Lung (tissue), 16 donors: ENCODE data around the gene FOXI3. TPM values are rescaled to one million over a fixed set of nuclear protein-coding genes. Genes with fewer than 3 reads are reported as not detected.

Experiments used
- ATAC-seq: fragments of 200-7000 bp; cut with Tn5 transposase; one replicate; pipeline ENCODE4 v1.9.1; 2020; ENCODE audit warnings: moderate number of reproducible peaks; ENCODE audit not compliant: insufficient read depth, low FRiP score
- DNase-seq, 3 donors: peaks; one replicate each; pipeline ENCODE4 v3.0.0-alpha.2; 2013 to 2017
- H3K27ac ChIP-seq, 2 donors: one replicate each; pipeline ENCODE4 v1.5.1; 2013; ENCODE audit warnings: mild to moderate bottlenecking in 2 of 2, moderate library complexity in 2 of 2, control low read depth in 1 of 2, inconsistent platforms in 1 of 2, low read depth in 1 of 2, low read length in 1 of 2
- H3K27me3 ChIP-seq, 3 donors: one replicate each; pipeline ENCODE4 v1.5.1; 2013; ENCODE audit warnings: low read length in 2 of 3; ENCODE audit not compliant: control insufficient read depth in 3 of 3, insufficient read depth in 3 of 3
- H3K36me3 ChIP-seq, 4 donors: one replicate each; pipeline ENCODE4 v1.5.1; 2013; ENCODE audit warnings: low read length in 4 of 4, mild to moderate bottlenecking in 1 of 4, moderate library complexity in 1 of 4; ENCODE audit not compliant: control insufficient read depth in 4 of 4, insufficient read depth in 4 of 4
- H3K4me1 ChIP-seq, 5 donors: one replicate each; pipeline ENCODE4 v1.5.1; 2013; ENCODE audit warnings: low read length in 5 of 5, mild to moderate bottlenecking in 2 of 5, moderate library complexity in 1 of 5; ENCODE audit not compliant: control insufficient read depth in 5 of 5, insufficient read depth in 5 of 5
- H3K4me3 ChIP-seq: one replicate; pipeline ENCODE4 v1.5.1; 2013; ENCODE audit warnings: mild to moderate bottlenecking, control low read depth, moderate library complexity
- H3K9ac ChIP-seq, 2 donors: one replicate each; pipeline ENCODE4 v1.5.1; 2013; ENCODE audit warnings: low read length in 2 of 2, control low read depth in 1 of 2; ENCODE audit not compliant: insufficient read depth in 1 of 2
- H3K9me3 ChIP-seq, 4 donors: one replicate each; pipeline ENCODE4 v1.5.1; 2013; ENCODE audit warnings: low read length in 3 of 4, mild to moderate bottlenecking in 1 of 4, moderate library complexity in 1 of 4; ENCODE audit not compliant: control insufficient read depth in 4 of 4, insufficient read depth in 3 of 4
- CTCF ChIP-seq: IDR thresholded peaks from 2 replicates; pipeline ENCODE4 v1.5.1; 2012; ENCODE audit warnings: mild to moderate bottlenecking; ENCODE audit errors: control extremely low read depth, extremely low read depth
- WGBS, 2 donors: extraction: QIAGEN DNeasy Blood & Tissue Kit; methylation state at CpG; one replicate each; pipeline ENCODE4 v1.1.7; 2013; 5-methylcytosine and 5-hydroxymethylcytosine counted together
- long read RNA-seq, 5 donors: transcript quantifications; one replicate each; lab custom pipeline, GENCODE V29; 2026
- polyA plus RNA-seq, 2 donors: library from polyadenylated mRNA; stranded (reverse); fragments of 200-250 nt; gene quantifications; one replicate each; pipeline ENCODE4 v1.2.1, GENCODE V29; 2013
- total RNA-seq, 2 donors: library from RNA; depleted of rRNA in 1 of 2; stranded (reverse); fragments of >200 nt in 1 of 2; gene quantifications; one replicate each; pipeline ENCODE4 v1.2.1, GENCODE V29; 2014 to 2021
- donor health status: control.
- donor health status: control.
- donor health status: Bipolar disorder and iron deficiency.
- donor health status: healthy.
- donor health status: DM: yes; HTN: yes; CAD: no.

Gene FOXI3
- total RNA-seq (under 1 TPM in 1 of 2 donors, not detected in 1; 0.17 TPM), polyA plus RNA-seq (not detected)
- long read RNA-seq, donor 1 = 0 reads
- long read RNA-seq, donor 2 = 0 reads
- long read RNA-seq, donor 3 = 0 reads
- long read RNA-seq, donor 4 = 0 reads
- long read RNA-seq, donor 5 = 0 reads

- no peak for TF ChIP-seq CTCF
- Histone ChIP-seq H3K9ac (no peak within 1 kb of the TSS), H3K9me3 (no peaks in the 10 kb centered on the region), H3K36me3 (no peaks in the 10 kb centered on the region), H3K27ac (no peak within 1 kb of the TSS), H3K4me1 (peaks cover 0 to 5% (median 0%) of the 10 kb centered on the region in 5 donors), H3K4me3 (no peak within 1 kb of the TSS), H3K27me3 (peaks cover 13 to 68% (median 61%) of the 10 kb centered on the region in 3 donors)
- 0 to 2% methylated on average over 7 to 48 of the region's 48 CpGs for whole genome bisulfite sequencing, 2 donors
- DNase-seq = no peak
- ATAC-seq = no peak
Observed at GRCh38 chr2:88452565-88452905, at the start of gene FOXI3. Gene FOXI3, minus strand, starts transcription at chr2:88452693. Its CDS starts 158 bp downstream, at chr2:88452535.

GRCh38 chr2:88500691-88501090, 48.2 kb upstream of the FOXI3 start:
- H3K27me3 ChIP-seq = no peaks in the 10 kb centered on the region
- H3K27ac ChIP-seq = no peak overlapping the region
- no peak overlapping the region for H3K9ac ChIP-seq
- no peak for TF ChIP-seq CTCF
- no peaks in the 10 kb centered on the region for H3K36me3 ChIP-seq
- no peak for DNase-seq
- 92 to 95% methylated on average over 2 of the region's 2 CpGs for WGBS, 2 donors
- H3K9me3 ChIP-seq = peaks cover 0 to 5% (median 2%) of the 10 kb centered on the region in 4 donors
- ATAC-seq = no peak
- H3K4me1 ChIP-seq = no peaks in the 10 kb centered on the region
- no peak overlapping the region for H3K4me3 ChIP-seq

- H3K27me3 ChIP-seq = no peaks in the 10 kb centered on the region
- no peak for TF ChIP-seq CTCF
- no peak for ATAC-seq
- no peak for DNase-seq
- H3K9me3 ChIP-seq = peaks cover 0 to 5% (median 2%) of the 10 kb centered on the region in 4 donors
- H3K4me3 ChIP-seq = no peak overlapping the region
- WGBS, 2 donors = 46 to 53% methylated on average over 1 of the region's 1 CpG
- H3K4me1 ChIP-seq = no peaks in the 10 kb centered on the region
- H3K27ac ChIP-seq = no peak overlapping the region
- H3K36me3 ChIP-seq = no peaks in the 10 kb centered on the region
- H3K9ac ChIP-seq = no peak overlapping the region
Observed at GRCh38 chr2:88499204-88499603, 46.7 kb upstream of the FOXI3 start.

- ATAC-seq (no peak), DNase-seq (no peak)
- Histone ChIP-seq H3K27ac (no peak overlapping the region), H3K4me3 (no peak overlapping the region), H3K9ac (no peak overlapping the region), H3K36me3 (no peaks in the 10 kb centered on the region), H3K27me3 (no peaks in the 10 kb centered on the region), H3K4me1 (no peaks in the 10 kb centered on the region), H3K9me3 (no peaks in the 10 kb centered on the region)
- WGBS, 2 donors = 44 to 59% methylated on average over 4 of the region's 4 CpGs
- no peak for TF ChIP-seq CTCF
Observed at GRCh38 chr2:88493481-88493880, 41.0 kb upstream of the FOXI3 start.
